Activated CD4-positive, alpha-beta memory T cell treated with anti-CD3 and anti-CD28 coated beads for 36 hours (primary cell): Measurements from ENCODE around the gene ELAVL2. TPM values are rescaled to one million over a fixed set of nuclear protein-coding genes. Genes with fewer than 3 reads are reported as not detected.

Experiments
- CTCF ChIA-PET: fragments of 350-600 bp; sonication (Branson Sonifier 250); formaldehyde crosslinking; loops from one replicate; lab custom pipeline; 2021; ENCODE audit warnings: antibody characterized with exemption, inconsistent platforms; lab: Charles Lee
- POLR2A ChIA-PET: fragments of 350-600 bp; sonication (Branson Sonifier 250); formaldehyde crosslinking; loops from one replicate; lab custom pipeline; 2021; ENCODE audit warnings: antibody characterized with exemption; lab: Charles Lee
- DNase-seq: peaks from one replicate; pipeline ENCODE4 v3.0.0-alpha.2; 2020
- H3K27ac Mint-ChIP-seq: one replicate; pipeline ENCODE4 v1.8.0; 2021; ENCODE audit warnings: mixed read lengths
- H3K27me3 Mint-ChIP-seq: one replicate; pipeline ENCODE4 v1.8.0; 2021; ENCODE audit warnings: mixed read lengths
- H3K36me3 Mint-ChIP-seq: one replicate; pipeline ENCODE4 v1.8.0; 2021; ENCODE audit warnings: mixed read lengths
- H3K4me1 Mint-ChIP-seq: one replicate; pipeline ENCODE4 v1.8.0; 2021; ENCODE audit warnings: low read depth, mixed read lengths
- H3K4me3 Mint-ChIP-seq: one replicate; pipeline ENCODE4 v1.8.0; 2021; ENCODE audit warnings: mild to moderate bottlenecking, mixed read lengths
- H3K9me3 Mint-ChIP-seq: one replicate; pipeline ENCODE4 v1.8.0; 2021; ENCODE audit warnings: mixed read lengths
- intact Hi-C: fragments of 100-400 bp; cut with micrococcal nuclease; formaldehyde crosslinking; loops from one replicate; pipeline ENCODE4 v1.15.1; 2023
- total RNA-seq, 2 experiments: library from RNA; stranded (reverse); gene quantifications; one replicate each; pipeline ENCODE4 v1.2.3, GENCODE V29; 2021

The ELAVL2 gene
- total RNA-seq, 2 experiments from 2014 or later: not detected

GRCh38 chr9:23686257-23686656 lies 139.8 kb downstream of the ELAVL2 start:
- CTCF ChIA-PET: no interaction called here
- intact Hi-C loops: no loop called here
- H3K4me3 Mint-ChIP-seq: no peak overlapping the region
- H3K27ac Mint-ChIP-seq: no peak overlapping the region
- DNase-seq: no peak
- POLR2A ChIA-PET: no interaction called here
- no peaks in the 10 kb centered on the region for H3K27me3 Mint-ChIP-seq
- H3K9me3 Mint-ChIP-seq: no peaks in the 10 kb centered on the region
- H3K4me1 Mint-ChIP-seq: no peaks in the 10 kb centered on the region
- H3K36me3 Mint-ChIP-seq: no peaks in the 10 kb centered on the region

- ChIA-PET CTCF (no interaction called here), POLR2A (no interaction called here)
- no peak for DNase-seq
- H3K4me1 Mint-ChIP-seq: no peaks in the 10 kb centered on the region
- H3K36me3 Mint-ChIP-seq: no peaks in the 10 kb centered on the region
- no peak overlapping the region for H3K27ac Mint-ChIP-seq
- intact Hi-C loops: no loop called here
- no peaks in the 10 kb centered on the region for H3K9me3 Mint-ChIP-seq
- no peaks in the 10 kb centered on the region for H3K27me3 Mint-ChIP-seq
- H3K4me3 Mint-ChIP-seq: no peak overlapping the region
Measured at GRCh38 chr9:23683611-23684061, 142.4 kb downstream of the ELAVL2 start.

DNA sequence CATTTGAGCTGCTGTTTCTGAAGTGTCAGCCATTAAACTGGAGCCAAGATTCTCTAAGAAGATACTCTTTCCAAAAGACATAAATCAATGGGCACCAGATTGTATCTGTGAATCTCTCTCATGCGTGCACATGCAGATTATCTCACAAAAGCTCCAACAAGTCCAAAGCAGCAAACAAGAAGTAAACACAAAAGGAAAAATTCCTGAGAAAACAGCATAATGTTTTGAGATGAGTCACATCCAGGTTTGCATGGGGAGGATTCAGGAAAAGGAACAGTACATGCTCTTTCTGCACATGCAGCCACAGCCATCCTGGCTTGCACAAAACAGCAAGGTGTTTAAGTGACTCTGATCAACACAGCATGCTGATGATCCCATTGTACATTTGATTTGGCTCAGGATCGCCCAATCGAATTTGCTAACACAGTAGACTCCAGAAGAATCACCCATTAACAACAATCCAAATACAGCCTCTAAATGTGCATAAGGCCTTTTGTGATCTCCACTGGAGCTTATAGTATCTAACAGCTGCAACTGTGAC lies 143.1 kb downstream of the ELAVL2 start:
- ChIA-PET CTCF (no interaction called here), POLR2A (no interaction called here)
- no peak for DNase-seq
- Mint-ChIP-seq H3K27me3 (no peaks in the 10 kb centered on the region), H3K36me3 (no peaks in the 10 kb centered on the region), H3K9me3 (no peaks in the 10 kb centered on the region), H3K4me3 (no peak overlapping the region), H3K27ac (no peak overlapping the region), H3K4me1 (no peaks in the 10 kb centered on the region)
- intact Hi-C loops: no loop called here

DNA sequence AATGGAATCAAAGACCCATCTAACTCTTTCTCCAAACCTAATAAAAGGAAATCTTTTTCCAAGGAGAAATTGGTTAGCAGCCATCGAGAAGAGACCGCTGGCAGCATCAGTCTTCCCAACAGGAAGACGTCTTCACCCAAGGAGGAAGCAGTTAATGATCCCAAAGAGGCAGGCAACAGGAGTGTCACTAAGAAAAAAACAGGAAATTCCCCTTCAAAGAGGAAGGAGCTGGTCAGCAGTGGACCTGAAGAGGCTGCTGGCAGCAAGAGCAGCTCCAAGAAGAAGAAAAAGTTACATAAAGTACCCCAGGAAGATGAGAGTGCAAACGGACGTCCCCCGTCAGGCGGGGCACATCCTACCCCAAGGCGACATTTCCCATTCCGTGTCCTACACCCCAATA lies 143.7 kb downstream of the ELAVL2 start:
- Mint-ChIP-seq H3K4me1 (no peaks in the 10 kb centered on the region), H3K27ac (no peak overlapping the region), H3K27me3 (no peaks in the 10 kb centered on the region), H3K4me3 (no peak overlapping the region), H3K9me3 (no peaks in the 10 kb centered on the region), H3K36me3 (no peaks in the 10 kb centered on the region)
- ChIA-PET CTCF (no interaction called here), POLR2A (no interaction called here)
- no peak for DNase-seq
- intact Hi-C loops: no loop called here

GRCh38 chr9:23677446-23677845 lies 148.6 kb downstream of the ELAVL2 start:
- Mint-ChIP-seq H3K9me3 (peaks cover 10% of the 10 kb centered on the region), H3K27me3 (no peaks in the 10 kb centered on the region), H3K4me3 (no peak overlapping the region), H3K27ac (no peak overlapping the region), H3K4me1 (no peaks in the 10 kb centered on the region), H3K36me3 (no peaks in the 10 kb centered on the region)
- CTCF ChIA-PET: no interaction called here
- intact Hi-C loops: no loop called here
- no peak for DNase-seq
- POLR2A ChIA-PET: no interaction called here

GRCh38 chr9:23674016-23674585 lies 151.9 kb downstream of the ELAVL2 start:
- H3K36me3 Mint-ChIP-seq: no peaks in the 10 kb centered on the region
- DNase-seq: no peak
- no peak overlapping the region for H3K4me3 Mint-ChIP-seq
- peaks cover 12% of the 10 kb centered on the region for H3K9me3 Mint-ChIP-seq
- H3K4me1 Mint-ChIP-seq: no peaks in the 10 kb centered on the region
- ChIA-PET CTCF (no interaction called here), POLR2A (no interaction called here)
- H3K27ac Mint-ChIP-seq: no peak overlapping the region
- intact Hi-C loops: no loop called here
- H3K27me3 Mint-ChIP-seq: no peaks in the 10 kb centered on the region

DNA sequence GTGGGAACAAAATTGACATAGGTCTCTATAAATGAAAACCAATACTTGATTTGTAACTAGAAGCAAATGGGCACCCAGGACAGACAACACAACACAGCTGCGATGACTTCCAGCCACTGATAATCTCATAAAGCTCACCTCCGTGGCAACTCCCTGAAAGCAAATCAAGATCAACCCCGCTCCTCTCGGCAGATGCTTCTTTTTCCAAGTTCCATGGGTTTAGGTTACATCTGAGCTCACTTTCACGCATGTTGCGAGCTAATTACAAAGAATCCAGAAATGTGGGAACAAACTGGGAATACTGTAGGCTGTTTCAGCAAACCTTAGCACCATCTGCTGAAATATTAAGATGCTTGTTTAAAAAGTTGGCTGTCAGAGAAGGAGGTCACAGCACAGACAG lies 153.9 kb downstream of the ELAVL2 start:
- Mint-ChIP-seq H3K4me3 (no peak overlapping the region), H3K27me3 (no peaks in the 10 kb centered on the region), H3K36me3 (no peaks in the 10 kb centered on the region), H3K9me3 (peaks cover 15% of the 10 kb centered on the region), H3K27ac (no peak overlapping the region), H3K4me1 (no peaks in the 10 kb centered on the region)
- intact Hi-C loops: no loop called here
- POLR2A ChIA-PET: no interaction called here
- CTCF ChIA-PET: no interaction called here
- DNase-seq: no peak

- intact Hi-C loops: no loop called here
- CTCF ChIA-PET: no interaction called here
- H3K36me3 Mint-ChIP-seq: no peaks in the 10 kb centered on the region
- H3K9me3 Mint-ChIP-seq: peaks cover 5% of the 10 kb centered on the region
- H3K4me3 Mint-ChIP-seq: no peak overlapping the region
- H3K4me1 Mint-ChIP-seq: no peaks in the 10 kb centered on the region
- no peak for DNase-seq
- POLR2A ChIA-PET: no interaction called here
- no peaks in the 10 kb centered on the region for H3K27me3 Mint-ChIP-seq
- no peak overlapping the region for H3K27ac Mint-ChIP-seq
Measured at GRCh38 chr9:23669776-23670175, 156.3 kb downstream of the ELAVL2 start.

DNA sequence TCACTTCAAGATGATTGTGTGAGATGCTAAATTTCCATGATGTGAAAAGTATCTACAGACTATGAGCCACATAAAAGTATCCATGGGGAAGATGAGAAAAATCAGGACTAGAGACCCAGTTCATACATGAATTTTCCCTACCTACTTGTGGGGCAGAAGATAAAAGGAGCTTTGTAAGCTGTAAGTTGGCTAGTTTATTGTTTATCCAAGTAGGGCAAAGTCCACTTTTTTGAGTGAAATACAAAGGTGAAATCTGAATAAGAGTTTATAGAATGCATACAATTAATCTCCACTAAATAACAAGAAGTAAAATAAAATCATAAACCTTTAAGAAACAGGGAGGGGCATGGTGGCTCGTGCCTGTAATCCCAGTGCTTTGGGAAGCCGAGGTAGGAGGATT lies 160.4 kb downstream of the ELAVL2 start:
- Mint-ChIP-seq H3K9me3 (peaks cover 5% of the 10 kb centered on the region), H3K27me3 (no peaks in the 10 kb centered on the region), H3K36me3 (no peaks in the 10 kb centered on the region), H3K4me1 (no peaks in the 10 kb centered on the region), H3K4me3 (no peak overlapping the region), H3K27ac (no peak overlapping the region)
- ChIA-PET CTCF (no interaction called here), POLR2A (no interaction called here)
- no peak for DNase-seq
- intact Hi-C loops: no loop called here

DNA sequence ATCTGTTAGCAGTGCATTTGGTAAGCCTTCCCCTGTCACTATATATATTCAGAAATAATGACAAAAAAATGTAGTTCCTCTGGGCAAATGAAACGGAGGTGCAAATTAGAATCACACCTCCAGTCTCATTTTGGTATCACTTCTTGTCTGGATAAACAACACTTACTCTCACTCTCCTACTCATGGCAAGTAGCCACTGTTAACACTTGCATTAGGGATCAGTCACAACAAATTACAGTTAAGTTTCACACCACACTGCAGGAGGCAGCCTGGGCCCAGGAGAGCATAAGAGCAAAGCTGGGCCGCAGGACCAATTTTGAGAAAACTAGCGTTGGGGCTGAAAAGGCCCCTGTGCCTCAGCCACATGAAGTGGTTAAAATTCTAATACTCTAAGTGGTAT lies 161.0 kb downstream of the ELAVL2 start:
- peaks cover 8% of the 10 kb centered on the region for H3K9me3 Mint-ChIP-seq
- ChIA-PET POLR2A (no interaction called here), CTCF (no interaction called here)
- DNase-seq: no peak
- intact Hi-C loops: no loop called here
- no peak overlapping the region for H3K27ac Mint-ChIP-seq
- no peak overlapping the region for H3K4me3 Mint-ChIP-seq
- H3K36me3 Mint-ChIP-seq: no peaks in the 10 kb centered on the region
- no peaks in the 10 kb centered on the region for H3K27me3 Mint-ChIP-seq
- H3K4me1 Mint-ChIP-seq: no peaks in the 10 kb centered on the region

- no peak overlapping the region for H3K27ac Mint-ChIP-seq
- no peak for DNase-seq
- no peaks in the 10 kb centered on the region for H3K27me3 Mint-ChIP-seq
- peaks cover 5% of the 10 kb centered on the region for H3K9me3 Mint-ChIP-seq
- intact Hi-C loops: no loop called here
- H3K4me3 Mint-ChIP-seq: no peak overlapping the region
- ChIA-PET CTCF (no interaction called here), POLR2A (no interaction called here)
- H3K4me1 Mint-ChIP-seq: no peaks in the 10 kb centered on the region
- H3K36me3 Mint-ChIP-seq: no peaks in the 10 kb centered on the region
Measured at GRCh38 chr9:23663946-23664345, 162.1 kb downstream of the ELAVL2 start.

- H3K9me3 Mint-ChIP-seq: peaks cover 3% of the 10 kb centered on the region
- DNase-seq: no peak
- intact Hi-C loops: no loop called here
- H3K27me3 Mint-ChIP-seq: no peaks in the 10 kb centered on the region
- no peak overlapping the region for H3K4me3 Mint-ChIP-seq
- H3K27ac Mint-ChIP-seq: no peak overlapping the region
- ChIA-PET POLR2A (no interaction called here), CTCF (no interaction called here)
- no peaks in the 10 kb centered on the region for H3K4me1 Mint-ChIP-seq
- no peaks in the 10 kb centered on the region for H3K36me3 Mint-ChIP-seq
Measured at GRCh38 chr9:23663536-23663935, 162.5 kb downstream of the ELAVL2 start.

DNA sequence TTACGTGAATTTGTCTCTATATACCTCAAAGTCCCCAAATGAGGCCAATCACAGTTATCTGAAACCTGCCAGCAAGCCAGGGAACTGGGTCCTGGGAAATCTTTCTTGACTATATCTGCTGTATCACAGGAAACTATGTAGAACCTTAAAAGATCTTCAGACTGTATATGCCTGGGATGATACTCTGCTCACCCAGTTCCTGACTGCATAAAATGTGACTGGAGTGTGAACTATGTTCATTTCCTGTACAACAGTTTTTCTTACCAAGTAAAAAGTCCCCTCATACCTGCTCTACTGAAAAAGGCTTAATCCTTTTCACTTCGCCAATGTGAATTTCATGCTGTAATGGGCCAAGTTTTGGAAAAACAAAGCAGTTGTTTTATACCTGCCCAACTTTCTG lies 162.9 kb downstream of the ELAVL2 start:
- POLR2A ChIA-PET: no interaction called here
- intact Hi-C loops: no loop called here
- Mint-ChIP-seq H3K9me3 (peaks cover 3% of the 10 kb centered on the region), H3K4me3 (no peak overlapping the region), H3K4me1 (no peaks in the 10 kb centered on the region), H3K36me3 (no peaks in the 10 kb centered on the region), H3K27me3 (no peaks in the 10 kb centered on the region), H3K27ac (no peak overlapping the region)
- no peak for DNase-seq
- CTCF ChIA-PET: no interaction called here
